ENCODE results near the gene SARDH. TPM values are rescaled to one million over a fixed set of nuclear protein-coding genes. Genes with fewer than 3 reads are reported as not detected.
A peak's percentile ranks its signal among the peaks of the same experiment; 100 is the strongest.

The SARDH gene
- 5.4 TPM for polyA plus RNA-seq (ENCODE audit: insufficient read length)

DNA sequence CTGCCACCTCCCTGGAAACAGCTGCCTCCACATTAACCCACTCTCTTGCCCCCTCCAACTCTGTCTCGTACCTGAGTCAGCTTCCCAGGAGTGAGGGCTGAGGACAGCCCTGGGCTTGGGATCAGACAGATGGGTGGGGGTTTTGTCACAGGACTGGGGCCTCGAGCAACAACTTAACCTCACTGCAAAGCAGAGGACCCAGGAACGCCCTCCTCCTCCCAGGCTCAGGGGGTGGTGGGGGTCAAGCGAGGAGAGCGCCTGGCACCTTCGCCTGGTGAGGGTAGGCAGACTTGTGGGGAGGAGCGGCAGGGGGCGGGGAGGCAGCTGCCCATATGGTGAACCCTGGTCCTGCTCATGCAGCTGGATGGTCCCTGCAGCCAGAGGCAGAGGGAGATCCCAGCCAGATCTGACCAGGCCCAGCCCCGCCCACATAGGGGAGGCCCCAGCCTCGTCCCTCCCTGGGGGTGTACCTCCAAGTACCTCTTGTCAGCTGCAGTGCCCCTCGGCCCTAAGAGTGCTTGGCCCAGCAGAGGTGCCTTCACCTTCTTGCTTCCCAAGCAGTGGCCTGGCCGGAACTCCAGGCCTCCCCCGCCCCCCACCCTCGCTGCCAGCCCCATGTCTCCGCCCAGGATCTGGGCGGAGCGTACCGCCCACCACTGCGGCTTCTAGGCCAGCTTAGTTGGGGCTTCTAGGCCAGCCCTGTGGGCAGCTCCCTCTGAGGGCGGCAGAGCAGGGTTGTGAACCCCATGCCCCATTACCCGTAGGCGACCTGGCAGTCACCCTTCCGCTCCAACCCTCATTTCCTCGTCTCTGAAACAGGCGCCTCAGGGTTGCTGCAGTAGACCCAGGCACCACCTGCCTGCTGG is at the start of gene SARDH:
TSS of gene SARDH (minus strand) at position 579 of the 866 bp plus-strand sequence. CDS start 4,179 bp downstream, outside the sequence.
- DNase-seq (ENCODE audit: low read depth) = no peak

- DNase-seq (ENCODE audit: low read depth) = no peak
Observed at GRCh38 chr9:133787754-133788025, 49.5 kb upstream of the SARDH start.

DNA sequence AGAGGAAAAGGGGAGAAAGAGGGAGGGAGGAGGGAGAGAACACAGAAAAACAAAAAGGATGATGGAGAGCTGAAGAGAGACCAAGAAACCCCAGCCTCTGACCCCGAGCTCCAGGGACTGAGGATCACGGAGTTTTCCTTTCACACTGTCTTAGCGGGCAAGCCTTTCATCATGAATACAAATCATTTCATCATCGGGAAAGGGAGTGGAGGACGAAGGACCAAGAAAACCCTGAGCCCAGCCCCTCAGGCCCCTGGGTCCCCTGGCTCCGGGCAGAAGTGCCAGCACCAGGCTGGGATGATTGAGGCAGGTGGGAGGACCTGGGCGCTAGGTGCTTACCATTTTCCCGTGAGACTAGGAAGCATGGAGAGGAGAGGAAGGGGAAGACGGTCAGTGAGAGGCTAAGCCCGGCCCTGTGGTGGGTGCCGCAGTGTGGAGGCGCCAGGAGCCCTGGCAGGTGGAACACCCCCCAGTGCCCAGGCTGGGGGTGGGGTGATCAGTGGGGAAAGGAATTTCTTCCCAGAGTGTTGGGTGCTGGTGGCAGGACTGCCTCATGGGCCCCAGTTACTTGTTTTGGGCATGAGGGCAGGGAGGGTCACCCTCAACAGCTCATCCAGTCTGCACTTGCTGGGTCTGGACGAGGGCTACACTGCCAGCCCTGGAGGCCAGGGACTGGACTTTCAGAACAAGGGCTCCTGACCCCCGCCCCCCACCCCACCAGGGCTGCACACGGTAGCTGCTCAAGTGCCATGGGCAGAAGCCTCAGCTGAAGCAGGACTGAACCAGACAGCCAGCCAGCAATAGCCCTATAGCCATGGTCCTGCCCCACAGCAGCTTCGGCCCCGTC is 49.0 kb upstream of the SARDH start:
- DNase-seq (ENCODE audit: low read depth) = no peak

GRCh38 chr9:133786371-133786753 is 48.2 kb upstream of the SARDH start:
- no peak for DNase-seq (ENCODE audit: low read depth)

DNA sequence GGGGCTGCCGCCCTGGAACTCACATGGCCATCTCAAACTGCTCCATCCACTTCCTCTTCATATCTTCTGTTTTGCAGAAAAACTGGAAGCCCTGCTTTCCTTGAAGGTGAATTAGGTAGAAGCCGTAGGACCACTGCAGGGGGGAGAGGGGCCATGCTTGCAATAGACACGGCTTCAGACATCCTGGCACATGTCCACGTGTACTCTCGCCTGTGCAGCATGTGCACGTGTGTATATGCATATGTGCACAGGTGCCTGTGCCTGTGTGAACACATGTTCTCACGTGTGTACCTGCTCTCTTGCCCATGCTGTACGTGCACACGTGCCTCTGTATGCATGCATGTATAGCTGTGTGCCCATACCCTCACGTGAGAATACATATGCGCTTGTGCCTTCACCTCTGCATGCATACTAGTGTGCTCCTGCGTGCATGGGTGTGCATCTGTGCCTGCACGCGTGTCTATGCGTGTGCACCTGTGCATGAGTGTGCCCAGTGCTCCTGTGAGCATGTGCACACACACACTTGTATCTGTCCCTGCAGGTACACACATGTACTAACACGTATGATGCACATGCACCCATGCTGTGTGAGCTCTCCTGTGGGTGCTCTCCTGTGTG is 47.7 kb upstream of the SARDH start:
- no peak for DNase-seq (ENCODE audit: low read depth)

- DNase-seq (ENCODE audit: low read depth) = no peak
Observed at GRCh38 chr9:133784731-133785561, 46.8 kb upstream of the SARDH start.

GRCh38 chr9:133783331-133783731 is 45.2 kb upstream of the SARDH start:
- no peak for DNase-seq (ENCODE audit: low read depth)

DNA sequence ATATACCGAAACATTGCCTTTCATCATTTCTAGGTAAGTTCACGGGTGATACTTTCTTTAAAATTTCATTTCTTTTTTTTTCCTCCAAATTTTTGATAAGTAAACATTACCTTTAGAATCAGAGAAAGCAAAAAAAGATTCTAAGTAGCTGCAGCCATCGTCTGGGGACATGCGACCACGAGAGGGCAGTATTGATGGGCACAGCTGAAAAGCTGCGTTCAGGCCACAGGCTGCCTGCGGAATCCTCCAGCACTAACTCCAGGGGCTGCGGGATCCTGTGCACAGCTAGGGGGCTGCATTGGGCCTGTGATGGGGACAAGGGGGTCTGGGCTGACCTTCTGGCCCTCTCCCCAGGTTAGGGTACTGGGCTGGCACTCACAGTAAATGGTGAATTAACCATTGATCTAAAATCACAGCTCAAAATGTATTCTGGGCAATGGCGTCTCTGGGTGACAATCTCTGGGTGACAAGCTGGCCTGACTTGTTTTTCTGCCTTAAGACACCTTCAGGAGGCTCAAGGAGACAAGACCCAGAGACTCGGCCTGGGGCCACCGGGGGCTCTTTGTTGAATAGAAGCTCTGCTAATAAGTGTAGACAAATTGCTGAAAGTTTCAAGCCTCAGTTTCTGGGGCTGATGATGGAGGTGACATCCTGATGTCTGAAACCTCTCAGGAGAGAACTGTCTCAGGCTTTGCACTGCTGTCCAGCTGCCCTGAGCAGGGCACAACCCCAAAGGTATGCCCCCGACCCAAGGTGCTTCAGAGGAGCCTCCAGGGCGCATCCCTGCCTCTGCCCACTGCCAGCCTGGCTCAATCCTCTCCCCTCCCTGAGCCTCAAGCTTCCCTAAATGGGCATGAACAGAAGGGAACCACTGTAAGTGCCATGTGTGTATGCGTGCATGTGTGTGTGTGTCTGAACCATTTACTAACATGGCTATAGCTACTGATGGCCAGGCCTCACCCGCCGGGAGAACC is 44.3 kb upstream of the SARDH start:
- DNase-seq (ENCODE audit: low read depth) = peak; percentile 29

DNA sequence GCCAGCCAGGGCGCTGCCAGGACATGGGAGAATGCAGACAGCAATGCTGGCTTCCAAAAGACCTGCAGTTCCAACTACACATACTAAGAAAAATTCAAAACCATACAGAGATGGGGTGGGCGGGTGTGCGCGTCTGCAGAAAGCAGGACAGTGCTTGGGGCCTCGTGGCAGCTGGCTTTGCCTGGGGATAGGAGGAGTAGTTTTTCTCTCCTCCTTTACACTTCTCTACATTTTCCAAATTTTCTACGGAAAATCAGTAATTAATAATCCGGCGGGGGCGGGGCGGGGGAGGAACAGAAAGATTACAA is 43.6 kb upstream of the SARDH start:
- DNase-seq (ENCODE audit: low read depth) = no peak

GRCh38 chr9:133780962-133781827 is 43.0 kb upstream of the SARDH start:
- DNase-seq (ENCODE audit: low read depth) = no peak

- no peak for DNase-seq (ENCODE audit: low read depth)
Observed at GRCh38 chr9:133780404-133780945, 42.3 kb upstream of the SARDH start.

DNA sequence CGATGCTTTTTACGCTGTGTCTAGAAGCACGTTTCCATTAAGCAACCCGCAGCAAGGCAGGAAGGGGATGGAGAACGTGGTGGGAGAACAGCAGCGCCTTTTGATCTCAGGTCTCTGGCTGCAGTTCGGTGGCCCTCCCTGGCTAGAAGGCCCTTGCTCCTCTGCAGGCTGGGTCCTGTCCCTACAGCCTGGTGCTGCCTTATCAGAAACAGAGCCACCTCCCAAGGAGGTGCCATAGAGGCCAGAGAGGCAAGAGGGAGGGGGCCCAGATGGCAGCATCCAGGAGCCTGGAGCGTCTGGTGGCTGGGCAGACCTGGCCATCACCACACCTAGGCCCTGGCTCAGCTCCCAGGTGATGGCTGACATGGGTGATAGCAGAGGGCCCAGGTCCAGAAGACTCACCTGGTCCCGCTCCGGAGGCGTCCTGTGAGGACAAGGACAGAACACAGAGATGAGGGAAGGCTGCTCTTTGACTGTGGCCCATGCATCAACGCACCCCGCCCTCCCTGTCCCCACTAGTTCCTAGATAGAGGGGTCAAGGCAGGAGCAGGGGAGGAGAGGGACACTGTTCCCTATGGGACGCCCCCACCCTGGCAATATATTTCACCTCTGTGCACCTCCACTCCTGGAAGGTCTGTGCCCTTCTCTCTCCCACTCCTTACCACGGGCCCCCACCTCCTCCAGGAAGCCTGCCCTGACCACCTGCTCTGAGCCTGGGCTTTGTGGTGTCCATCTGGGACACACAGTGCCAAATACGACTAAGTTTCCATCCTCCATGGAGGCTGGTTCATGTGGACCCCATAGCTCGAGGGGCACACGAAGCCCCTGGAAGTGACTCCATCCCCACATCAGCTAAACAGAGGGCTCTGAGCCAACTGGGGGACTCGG is 41.6 kb upstream of the SARDH start:
- no peak for DNase-seq (ENCODE audit: low read depth)

DNA sequence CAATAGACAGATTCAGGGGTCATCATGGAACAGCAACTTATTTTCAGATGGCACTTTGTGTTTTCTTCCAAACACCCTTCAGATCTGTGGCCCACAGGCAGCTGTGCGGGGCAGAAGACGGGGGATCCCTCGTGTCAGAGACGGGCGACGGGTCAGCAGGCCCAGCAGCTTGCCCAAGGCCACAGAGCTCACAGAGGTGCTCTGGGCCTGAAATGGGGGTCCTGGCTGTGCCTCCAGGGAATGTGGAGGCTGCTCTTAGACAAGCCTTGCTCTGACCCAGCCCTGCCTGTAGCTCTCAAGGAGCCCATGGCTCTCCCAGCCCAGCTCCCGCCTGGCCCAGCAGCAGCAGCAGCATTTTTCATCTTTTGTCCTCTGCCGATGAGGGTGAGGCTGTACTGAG is 40.9 kb upstream of the SARDH start:
- no peak for DNase-seq (ENCODE audit: low read depth)

DNA sequence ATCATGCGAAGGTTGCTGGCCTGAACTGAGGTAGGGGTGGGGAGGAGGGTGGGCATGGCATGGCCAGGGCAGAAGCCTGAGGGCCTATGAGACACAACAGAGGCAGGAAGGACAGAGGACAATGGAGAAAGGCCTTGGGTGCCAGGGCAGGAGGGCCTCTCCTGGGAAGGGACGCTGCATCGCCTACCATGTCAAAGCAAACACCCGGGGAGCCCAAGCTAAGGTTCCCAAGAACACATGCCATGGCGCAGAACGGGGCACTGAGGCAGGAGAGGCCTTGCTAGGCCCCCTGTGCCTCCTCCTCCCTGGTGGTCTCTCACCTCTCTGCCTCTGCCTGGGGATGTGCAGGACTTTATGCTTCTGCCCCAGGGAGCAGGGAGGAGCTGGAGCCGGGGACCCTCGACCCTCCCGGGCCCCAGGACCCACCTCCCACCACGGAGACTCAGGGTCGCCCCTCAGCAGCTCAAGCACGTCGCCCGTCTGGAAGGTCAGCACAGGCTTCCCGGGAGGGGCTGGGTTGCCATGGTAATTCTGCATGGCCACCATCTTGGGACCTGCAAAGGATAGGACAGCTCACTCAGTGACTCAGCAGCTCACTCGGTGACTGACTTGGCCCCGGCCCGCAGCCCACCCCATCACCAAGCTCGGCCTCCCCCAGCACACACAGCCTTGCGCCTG is 40.3 kb upstream of the SARDH start:
- no peak for DNase-seq (ENCODE audit: low read depth)

DNA sequence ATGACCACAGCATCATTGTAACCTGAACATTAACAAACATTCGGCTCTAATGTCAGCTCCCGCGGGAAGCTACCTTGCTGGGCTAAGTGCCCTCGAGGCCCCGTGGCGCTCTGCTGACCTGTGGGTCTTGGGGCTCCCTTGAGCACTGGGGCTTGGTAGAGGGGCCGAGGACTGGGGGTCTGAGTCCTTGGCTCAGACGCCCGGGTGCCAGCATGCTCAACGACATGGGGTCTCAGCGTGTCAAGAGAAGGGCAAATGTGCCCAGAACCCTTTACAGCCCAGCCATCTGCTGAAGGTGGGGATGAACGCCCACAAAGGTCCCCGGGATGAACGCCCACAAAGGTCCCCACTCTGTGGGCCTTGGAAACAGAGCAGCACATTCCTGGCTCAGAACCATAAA is 39.7 kb upstream of the SARDH start:
- DNase-seq (ENCODE audit: low read depth) = no peak

- no peak for DNase-seq (ENCODE audit: low read depth)
Observed at GRCh38 chr9:133777068-133777791, 39.1 kb upstream of the SARDH start.

All from forelimb muscle (tissue), 1 donor.